Diencephalon (tissue), 1 donor: ENCODE measurements around the gene MYO9B. TPM values are rescaled to one million over a fixed set of nuclear protein-coding genes. Genes with fewer than 3 reads are reported as not detected.

Source experiments
- total RNA-seq: library from RNA; depleted of rRNA; stranded (reverse); fragments of >200 nt; gene quantifications from one replicate; pipeline ENCODE4 v1.2.3, GENCODE V29; 2014

MYO9B gene
- total RNA-seq, result 22.1 TPM

GRCh38 chr19:17075035-17075863, at the start of gene MYO9B, which contains the start of gene HAUS8:
Gene MYO9B (plus strand): TSS chr19:17075777. CDS start chr19:17101718, 25,941 bp downstream.
Gene HAUS8 (minus strand): TSS chr19:17075452. CDS start chr19:17075422, 30 bp downstream.

GRCh38 chr19:17026706-17027534, 48.7 kb upstream of the MYO9B start, which contains the start of gene CPAMD8:
Gene CPAMD8 (minus strand): TSS chr19:17026810. CDS start chr19:17026642, 168 bp downstream.

GRCh38 chr19:17215127-17215971, 139.8 kb downstream of the MYO9B start, which contains the start of gene USE1:
Gene USE1 (plus strand): TSS chr19:17215357. CDS start chr19:17215406, 49 bp downstream.

GRCh38 chr19:17226002-17226933, 150.7 kb downstream of the MYO9B start, which contains the start of gene OCEL1:
Gene OCEL1 (plus strand): TSS chr19:17226226. CDS start chr19:17226248, 22 bp downstream.

GRCh38 chr19:17245535-17245984, 170.0 kb downstream of the MYO9B start, which contains the start of gene NR2F6:
Gene NR2F6 (minus strand): TSS chr19:17245919. CDS start chr19:17245220, 699 bp downstream.

Other genes starting within 250 kb of the MYO9B start
- 52.6 TPM for gene SIN3B, start 246.4 kb upstream of the MYO9B start, total RNA-seq
- gene F2RL3, start 186.8 kb upstream of the MYO9B start, total RNA-seq, result 0.23 TPM
- 8.5 TPM for gene CPAMD8, start 49.0 kb upstream of the MYO9B start, total RNA-seq
- gene HAUS8, start 325 bp upstream of the MYO9B start, total RNA-seq, result 3.2 TPM
- gene USE1, start 139.6 kb downstream of the MYO9B start, total RNA-seq, result 19.1 TPM
- 5.1 TPM for gene OCEL1, start 150.4 kb downstream of the MYO9B start, total RNA-seq
- gene NR2F6, start 170.1 kb downstream of the MYO9B start, total RNA-seq, result 13.6 TPM
- 1.8 TPM for gene USHBP1, start 189.0 kb downstream of the MYO9B start, total RNA-seq
- gene BABAM1, start 191.7 kb downstream of the MYO9B start, total RNA-seq, result 65.3 TPM
- 0.92 TPM for gene ANKLE1, start 206.1 kb downstream of the MYO9B start, total RNA-seq
- 23.8 TPM for gene ABHD8, start 227.6 kb downstream of the MYO9B start, total RNA-seq
- gene MRPL34, start 230.1 kb downstream of the MYO9B start, total RNA-seq, result 16.8 TPM
- 10.8 TPM for gene DDA1, start 233.8 kb downstream of the MYO9B start, total RNA-seq